Panc1 (cell line): Measurements from ENCODE around the gene CLTB. TPM values are rescaled to one million over a fixed set of nuclear protein-coding genes. Genes with fewer than 3 reads are reported as not detected.

Experiments used
- ATAC-seq: fragments of 200-7000 bp; cut with Tn5 transposase; 2 replicates; pipeline ENCODE4 v1.9.1; 2020; ENCODE audit warnings: mild to moderate bottlenecking, moderate library complexity
- BruUV-seq: library from RNA; stranded (reverse); fragments of 400-500 nt; replicated peaks from 2 replicates; lab custom pipeline; 2021; lab: Mats Ljungman, UMichigan
- CTCF ChIA-PET: fragments of 300-600 bp; sonication (Branson Sonifier 250); formaldehyde crosslinking; loops from one replicate; lab custom pipeline; 2022; ENCODE audit warnings: antibody characterized with exemption; lab: Charles Lee
- POLR2A ChIA-PET: fragments of 300-600 bp; sonication (Branson Sonifier 250); formaldehyde crosslinking; loops from one replicate; lab custom pipeline; 2022; ENCODE audit warnings: antibody characterized with exemption; lab: Charles Lee
- DNase-seq: peaks from one replicate; pipeline ENCODE4 v3.0.0-alpha.2; 2010; ENCODE audit warnings: low read depth, low spot score
- H3K27ac ChIP-seq: 2 replicates; pipeline ENCODE4 v1.5.1; 2011; ENCODE audit warnings: mild to moderate bottlenecking, low read length, inconsistent platforms
- H3K27me3 ChIP-seq: fragments of 200-500 bp; sonication (Bioruptor generic); 2 replicates; pipeline ENCODE4 v1.6.0; 2014; ENCODE audit warnings: low read length, inconsistent platforms; ENCODE audit not compliant: control insufficient read depth, insufficient read depth
- H3K36me3 ChIP-seq: fragments of 200-500 bp; sonication (Bioruptor generic); 2 replicates; pipeline ENCODE4 v1.5.1; 2014; ENCODE audit warnings: inconsistent platforms, mild to moderate bottlenecking, low read length, moderate library complexity; ENCODE audit not compliant: control insufficient read depth, insufficient read depth
- H3K4me1 ChIP-seq: 2 replicates; pipeline ENCODE4 v1.5.1; 2011; ENCODE audit warnings: inconsistent platforms, mild to moderate bottlenecking, low read length, moderate library complexity; ENCODE audit not compliant: control insufficient read depth, insufficient read depth
- H3K4me3 ChIP-seq, 2 experiments: 2 replicates each; pipeline ENCODE4 v1.5.1; 2011 to 2012; ENCODE audit warnings: low read depth in 2 of 2, low read length in 2 of 2, mild to moderate bottlenecking in 2 of 2, inconsistent platforms in 1 of 2, moderate library complexity in 1 of 2
- H3K9me3 ChIP-seq: fragments of 200-500 bp; sonication (Bioruptor generic); 2 replicates; pipeline ENCODE4 v1.5.1; 2014; ENCODE audit warnings: low read depth, mild to moderate bottlenecking, inconsistent platforms, low read length, moderate library complexity; ENCODE audit not compliant: control insufficient read depth, insufficient read depth
- POLR2AphosphoS5 ChIP-seq: IDR thresholded peaks from 2 replicates; pipeline ENCODE4 v1.6.1; 2012; ENCODE audit warnings: mild to moderate bottlenecking, low read depth, low read length, moderate library complexity
- REST ChIP-seq, 2 experiments: IDR thresholded peaks; 2 replicates each; pipeline ENCODE4 v1.6.1; 2011 to 2012; ENCODE audit warnings: low read depth in 2 of 2, control low read depth in 1 of 2, low read length in 1 of 2, mild to moderate bottlenecking in 1 of 2, moderate library complexity in 1 of 2; ENCODE audit not compliant: insufficient read depth in 1 of 2
- SIN3A ChIP-seq: IDR thresholded peaks from 2 replicates; pipeline ENCODE4 v1.6.1; 2012; ENCODE audit warnings: low read depth, mild to moderate bottlenecking, low read length, moderate library complexity, borderline replicate concordance; ENCODE audit not compliant: insufficient read depth
- TCF7L2 ChIP-seq: IDR thresholded peaks from 2 replicates; pipeline ENCODE4 v1.6.1; 2011; ENCODE audit warnings: mild to moderate bottlenecking, low read depth, low read length, inconsistent platforms
- in situ Hi-C: cut with HindIII; loops from 2 replicates; pipeline ENCODE4 v1.10.0; 2016; ENCODE audit warnings: low sequenced_read_pairs, low pct_unique_long_range_greater_than_20kb
- intact Hi-C: fragments of 100-400 bp; cut with micrococcal nuclease; formaldehyde crosslinking; loops from one replicate; pipeline ENCODE4 v1.10.0; 2022; ENCODE audit not compliant: unreplicated experiment
- total RNA-seq: library from RNA; stranded (reverse); gene quantifications from one replicate; pipeline ENCODE4 v1.2.1, GENCODE V29; 2021; ENCODE audit not compliant: unreplicated experiment
- TF ChIP-seq, protein P1 (sequence below): fragments of 450-650 bp; IDR thresholded peaks from 2 replicates; pipeline ENCODE4 v1.5.1; 2017; ENCODE audit warnings: mild to moderate bottlenecking

The CLTB gene
- total RNA-seq, 1 experiment from 2014 or later, result 124 TPM

- in situ Hi-C loops (no loop called here), intact Hi-C loops (loop anchor here (10.0 kb wide), 1 partner anchor 82 kb away; no protein-coding TSS in a partner anchor)
- Histone ChIP-seq H3K36me3 (no peaks in the 10 kb centered on the region), H3K27me3 (no peaks in the 10 kb centered on the region), H3K9me3 (no peaks in the 10 kb centered on the region), H3K4me3 (no peak overlapping the region), H3K27ac (no peak overlapping the region), H3K4me1 (peaks cover 16% of the 10 kb centered on the region; the same call in 1 of the 2 replicates)
- TF ChIP-seq, protein P1, sequence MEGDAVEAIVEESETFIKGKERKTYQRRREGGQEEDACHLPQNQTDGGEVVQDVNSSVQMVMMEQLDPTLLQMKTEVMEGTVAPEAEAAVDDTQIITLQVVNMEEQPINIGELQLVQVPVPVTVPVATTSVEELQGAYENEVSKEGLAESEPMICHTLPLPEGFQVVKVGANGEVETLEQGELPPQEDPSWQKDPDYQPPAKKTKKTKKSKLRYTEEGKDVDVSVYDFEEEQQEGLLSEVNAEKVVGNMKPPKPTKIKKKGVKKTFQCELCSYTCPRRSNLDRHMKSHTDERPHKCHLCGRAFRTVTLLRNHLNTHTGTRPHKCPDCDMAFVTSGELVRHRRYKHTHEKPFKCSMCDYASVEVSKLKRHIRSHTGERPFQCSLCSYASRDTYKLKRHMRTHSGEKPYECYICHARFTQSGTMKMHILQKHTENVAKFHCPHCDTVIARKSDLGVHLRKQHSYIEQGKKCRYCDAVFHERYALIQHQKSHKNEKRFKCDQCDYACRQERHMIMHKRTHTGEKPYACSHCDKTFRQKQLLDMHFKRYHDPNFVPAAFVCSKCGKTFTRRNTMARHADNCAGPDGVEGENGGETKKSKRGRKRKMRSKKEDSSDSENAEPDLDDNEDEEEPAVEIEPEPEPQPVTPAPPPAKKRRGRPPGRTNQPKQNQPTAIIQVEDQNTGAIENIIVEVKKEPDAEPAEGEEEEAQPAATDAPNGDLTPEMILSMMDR, result no peak
- no peak for TF ChIP-seq TCF7L2
- TF ChIP-seq POLR2AphosphoS5, result no peak
- TF ChIP-seq REST (IDR thresholded peaks at IDR 0.05; ENCODE audit: insufficient read depth in 1 of 2, low read depth in 2 of 2, low read length in 1 of 2), result no peak
- TF ChIP-seq SIN3A, result no peak
- CTCF ChIA-PET, result no interaction called here
- POLR2A ChIA-PET, result no interaction called here
- BruUV-seq, result no TSS peak
- ATAC-seq (no peak), DNase-seq (no peak)
Observed at GRCh38 chr5:176412517-176413254, 3.7 kb downstream of the CLTB start.

GRCh38 chr5:176410486-176411180, 5.7 kb downstream of the CLTB start:
- Histone ChIP-seq H3K27me3 (no peaks in the 10 kb centered on the region), H3K4me1 (peaks cover 9% of the 10 kb centered on the region; the same call in 1 of the 2 replicates), H3K9me3 (no peaks in the 10 kb centered on the region), H3K27ac (no peak overlapping the region), H3K4me3 (no peak overlapping the region), H3K36me3 (no peaks in the 10 kb centered on the region)
- no peak for DNase-seq
- no peak for ATAC-seq
- POLR2A ChIA-PET, result no interaction called here
- in situ Hi-C loops, result no loop called here
- CTCF ChIA-PET, result interaction anchor here (0.7 to 1.2 kb wide), 2 partner anchors 37 to 189 kb away, joined by 3 to 4 read pairs; no protein-coding TSS in a partner anchor
- BruUV-seq, result no TSS peak
- intact Hi-C loops, result loop anchor here (10.0 kb wide), 1 partner anchor 84 kb away; no protein-coding TSS in a partner anchor
- TF ChIP-seq POLR2AphosphoS5 (no peak), TCF7L2 (no peak), SIN3A (no peak), REST (IDR thresholded peaks at IDR 0.05; ENCODE audit: insufficient read depth in 1 of 2, low read depth in 2 of 2, low read length in 1 of 2) (no peak)
- TF ChIP-seq, protein P1, result no peak
